Measurements from ENCODE around the gene LRP1B.
"Not testable (repeated sequence)": the region's sequence is repeated elsewhere in the genome, so short reads cannot be mapped to it uniquely, and the experiment has no call there.

LRP1B gene

DNA sequence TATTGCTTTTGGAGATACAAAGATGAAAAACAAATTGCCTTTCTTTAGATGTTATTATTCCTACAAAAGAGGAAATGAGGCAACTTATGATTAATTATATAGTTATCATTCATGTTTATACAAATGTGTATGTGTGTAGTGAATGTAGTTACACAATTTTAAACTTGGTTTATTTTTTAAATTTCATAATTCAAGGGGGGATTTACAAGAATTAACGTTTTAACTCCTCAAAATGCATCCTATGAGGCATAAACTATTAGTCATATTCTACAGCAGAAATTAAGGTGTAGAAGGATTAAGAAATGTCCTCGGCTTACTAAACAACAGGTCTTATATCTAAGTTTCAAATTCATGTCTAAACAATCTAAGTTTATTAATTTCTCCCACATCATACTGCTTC, 1545.8 kb downstream of the LRP1B start:
- H3K27me3 ChIP-seq (ENCODE audit: control insufficient read depth in 1 of 2, insufficient read depth in 2 of 2, low read length in 2 of 2), result no peaks in the 10 kb centered on the region
- H3K9me3 ChIP-seq (ENCODE audit: control insufficient read depth in 1 of 2, low read length in 2 of 2), result no peaks in the 10 kb centered on the region
- H3K9ac ChIP-seq (ENCODE audit: low read depth in 1 of 2, low read length in 2 of 2), result no peak overlapping the region
- H3K36me3 ChIP-seq (ENCODE audit: control insufficient read depth in 1 of 2, insufficient read depth in 2 of 2, low read length in 2 of 2), result no peaks in the 10 kb centered on the region
- H3K4me1 ChIP-seq (ENCODE audit: control insufficient read depth in 1 of 2, insufficient read depth in 2 of 2, low read length in 2 of 2), result no peaks in the 10 kb centered on the region
- no peak overlapping the region for H3K4me3 ChIP-seq (ENCODE audit: low read depth in 1 of 2, low read length in 2 of 2)
- H3K27ac ChIP-seq (ENCODE audit: low read depth, low read length), result no peak overlapping the region

DNA sequence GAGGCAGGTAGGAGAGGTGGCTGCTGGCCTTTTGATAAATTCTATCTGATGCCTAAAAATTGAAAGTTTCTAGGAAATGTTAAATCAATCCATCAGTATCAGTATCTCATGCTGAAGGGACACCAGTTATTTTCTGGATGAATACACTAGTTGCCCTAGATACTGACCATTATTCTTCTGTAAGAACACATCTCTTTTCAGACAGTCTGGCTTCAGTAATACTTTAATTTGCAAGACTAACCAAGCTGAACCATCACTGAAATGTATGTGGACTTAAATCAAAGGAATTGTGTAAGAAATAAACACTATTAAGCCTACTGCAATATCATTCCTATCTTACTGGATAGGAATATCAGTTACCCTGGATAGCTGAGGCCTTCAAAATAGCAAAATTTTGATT, 1546.3 kb downstream of the LRP1B start:
- H3K27ac ChIP-seq (ENCODE audit: low read depth, low read length), result no peak overlapping the region
- H3K9ac ChIP-seq (ENCODE audit: low read depth in 1 of 2, low read length in 2 of 2), result no peak overlapping the region
- H3K4me3 ChIP-seq (ENCODE audit: low read depth in 1 of 2, low read length in 2 of 2), result no peak overlapping the region
- no peaks in the 10 kb centered on the region for H3K9me3 ChIP-seq (ENCODE audit: control insufficient read depth in 1 of 2, low read length in 2 of 2)
- no peaks in the 10 kb centered on the region for H3K36me3 ChIP-seq (ENCODE audit: control insufficient read depth in 1 of 2, insufficient read depth in 2 of 2, low read length in 2 of 2)
- no peaks in the 10 kb centered on the region for H3K27me3 ChIP-seq (ENCODE audit: control insufficient read depth in 1 of 2, insufficient read depth in 2 of 2, low read length in 2 of 2)
- no peaks in the 10 kb centered on the region for H3K4me1 ChIP-seq (ENCODE audit: control insufficient read depth in 1 of 2, insufficient read depth in 2 of 2, low read length in 2 of 2)

GRCh38 chr2:140580532-140581151, 1550.2 kb downstream of the LRP1B start:
- no peaks in the 10 kb centered on the region for H3K9me3 ChIP-seq (ENCODE audit: control insufficient read depth in 1 of 2, low read length in 2 of 2)
- no peak overlapping the region for H3K27ac ChIP-seq (ENCODE audit: low read depth, low read length)
- no peaks in the 10 kb centered on the region for H3K4me1 ChIP-seq (ENCODE audit: control insufficient read depth in 1 of 2, insufficient read depth in 2 of 2, low read length in 2 of 2)
- H3K9ac ChIP-seq (ENCODE audit: low read depth in 1 of 2, low read length in 2 of 2), result no peak overlapping the region
- no peak overlapping the region for H3K4me3 ChIP-seq (ENCODE audit: low read depth in 1 of 2, low read length in 2 of 2)
- H3K36me3 ChIP-seq (ENCODE audit: control insufficient read depth in 1 of 2, insufficient read depth in 2 of 2, low read length in 2 of 2), result no peaks in the 10 kb centered on the region
- no peaks in the 10 kb centered on the region for H3K27me3 ChIP-seq (ENCODE audit: control insufficient read depth in 1 of 2, insufficient read depth in 2 of 2, low read length in 2 of 2)

GRCh38 chr2:140577453-140577852, 1553.4 kb downstream of the LRP1B start:
- Histone ChIP-seq H3K27me3 (ENCODE audit: control insufficient read depth in 1 of 2, insufficient read depth in 2 of 2, low read length in 2 of 2) (no peaks in the 10 kb centered on the region), H3K9ac (ENCODE audit: low read depth in 1 of 2, low read length in 2 of 2) (no peak overlapping the region), H3K36me3 (ENCODE audit: control insufficient read depth in 1 of 2, insufficient read depth in 2 of 2, low read length in 2 of 2) (no peaks in the 10 kb centered on the region)

DNA sequence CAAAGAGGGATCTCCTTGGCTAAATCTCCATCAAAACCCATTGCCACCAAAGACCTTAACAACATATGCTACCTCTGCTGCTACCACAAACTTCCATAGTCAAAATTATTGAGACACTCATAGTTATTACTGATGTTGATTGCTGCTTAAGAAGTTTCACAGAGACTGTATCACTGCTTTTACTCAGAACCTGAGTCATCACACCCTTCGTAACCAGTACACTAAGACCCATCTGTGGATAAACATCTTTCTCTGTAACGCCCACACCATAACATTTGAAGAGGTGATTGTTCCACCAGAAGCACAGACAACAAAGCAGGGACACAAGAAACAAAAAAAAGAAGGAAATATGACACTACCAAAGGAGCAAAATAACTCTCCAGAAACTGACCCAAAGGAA, 1563.1 kb downstream of the LRP1B start:
- H3K4me1 ChIP-seq (ENCODE audit: control insufficient read depth in 1 of 2, insufficient read depth in 2 of 2, low read length in 2 of 2), result no peaks in the 10 kb centered on the region
- H3K27ac ChIP-seq (ENCODE audit: low read depth, low read length), result no peak overlapping the region
- no peaks in the 10 kb centered on the region for H3K9me3 ChIP-seq (ENCODE audit: control insufficient read depth in 1 of 2, low read length in 2 of 2)
- no peak overlapping the region for H3K9ac ChIP-seq (ENCODE audit: low read depth in 1 of 2, low read length in 2 of 2)
- H3K4me3 ChIP-seq (ENCODE audit: low read depth in 1 of 2, low read length in 2 of 2), result no peak overlapping the region
- no peaks in the 10 kb centered on the region for H3K36me3 ChIP-seq (ENCODE audit: control insufficient read depth in 1 of 2, insufficient read depth in 2 of 2, low read length in 2 of 2)
- no peaks in the 10 kb centered on the region for H3K27me3 ChIP-seq (ENCODE audit: control insufficient read depth in 1 of 2, insufficient read depth in 2 of 2, low read length in 2 of 2)

More at GRCh38 chr2:140577453-140577852, 1553.4 kb downstream of the LRP1B start:
- H3K4me1 ChIP-seq (ENCODE audit: control insufficient read depth in 1 of 2, insufficient read depth in 2 of 2, low read length in 2 of 2), result no peaks in the 10 kb centered on the region
- no peak overlapping the region for H3K27ac ChIP-seq (ENCODE audit: low read depth, low read length)
- H3K9me3 ChIP-seq (ENCODE audit: control insufficient read depth in 1 of 2, low read length in 2 of 2), result no peaks in the 10 kb centered on the region
- no peak overlapping the region for H3K4me3 ChIP-seq (ENCODE audit: low read depth in 1 of 2, low read length in 2 of 2)

GRCh38 chr2:140565756-140566155, 1565.1 kb downstream of the LRP1B start:
- Histone ChIP-seq H3K36me3 (ENCODE audit: control insufficient read depth in 1 of 2, insufficient read depth in 2 of 2, low read length in 2 of 2) (no peaks in the 10 kb centered on the region), H3K4me1 (ENCODE audit: control insufficient read depth in 1 of 2, insufficient read depth in 2 of 2, low read length in 2 of 2) (no peaks in the 10 kb centered on the region), H3K4me3 (ENCODE audit: low read depth in 1 of 2, low read length in 2 of 2) (no peak overlapping the region), H3K27me3 (ENCODE audit: control insufficient read depth in 1 of 2, insufficient read depth in 2 of 2, low read length in 2 of 2) (no peaks in the 10 kb centered on the region), H3K27ac (ENCODE audit: low read depth, low read length) (no peak overlapping the region), H3K9me3 (ENCODE audit: control insufficient read depth in 1 of 2, low read length in 2 of 2) (no peaks in the 10 kb centered on the region), H3K9ac (ENCODE audit: low read depth in 1 of 2, low read length in 2 of 2) (no peak overlapping the region)

DNA sequence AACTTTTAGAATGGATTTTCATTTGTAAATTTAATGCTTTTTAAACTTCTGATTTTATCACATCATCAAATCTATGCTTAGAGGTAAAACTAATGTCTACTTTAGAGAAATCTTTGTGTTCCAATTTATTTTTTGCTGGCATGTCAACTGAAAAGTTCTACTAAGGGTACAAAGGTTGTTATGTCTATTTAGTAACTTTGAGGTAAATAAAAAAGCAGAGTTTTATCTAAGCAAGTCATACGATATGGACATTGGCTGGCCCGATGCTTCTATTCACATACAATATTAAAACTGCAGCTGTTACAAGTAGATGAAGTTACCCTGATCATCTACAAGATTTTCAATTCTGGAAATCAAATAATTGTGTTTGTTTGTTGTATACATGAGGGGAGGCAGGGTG, 1575.1 kb downstream of the LRP1B start:
- Histone ChIP-seq H3K4me3 (ENCODE audit: low read depth in 1 of 2, low read length in 2 of 2) (no peak overlapping the region), H3K27me3 (ENCODE audit: control insufficient read depth in 1 of 2, insufficient read depth in 2 of 2, low read length in 2 of 2) (no peaks in the 10 kb centered on the region), H3K27ac (ENCODE audit: low read depth, low read length) (no peak overlapping the region), H3K9ac (ENCODE audit: low read depth in 1 of 2, low read length in 2 of 2) (no peak overlapping the region), H3K4me1 (ENCODE audit: control insufficient read depth in 1 of 2, insufficient read depth in 2 of 2, low read length in 2 of 2) (no peaks in the 10 kb centered on the region), H3K36me3 (ENCODE audit: control insufficient read depth in 1 of 2, insufficient read depth in 2 of 2, low read length in 2 of 2) (no peaks in the 10 kb centered on the region), H3K9me3 (ENCODE audit: control insufficient read depth in 1 of 2, low read length in 2 of 2) (no peaks in the 10 kb centered on the region)

DNA sequence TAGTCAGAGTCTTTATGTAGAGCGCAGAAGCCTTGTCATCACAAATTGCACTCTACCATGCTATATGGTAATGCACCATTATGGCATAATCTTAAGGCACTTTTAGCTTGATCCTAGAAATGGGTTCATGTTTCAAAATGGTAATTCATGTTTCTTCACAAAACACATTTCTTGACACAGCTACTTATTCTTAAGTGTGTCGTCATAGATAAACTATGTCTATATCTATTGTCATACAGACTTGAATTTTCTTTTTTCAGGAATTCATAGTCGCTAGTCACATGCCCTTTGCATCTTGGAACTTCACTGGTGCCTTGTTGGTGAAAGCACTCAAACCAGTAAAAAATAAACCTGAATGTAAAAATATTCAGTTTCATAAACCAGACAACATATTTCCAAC, 1578.2 kb downstream of the LRP1B start:
- H3K27ac ChIP-seq (ENCODE audit: low read depth, low read length), result no peak overlapping the region

DNA sequence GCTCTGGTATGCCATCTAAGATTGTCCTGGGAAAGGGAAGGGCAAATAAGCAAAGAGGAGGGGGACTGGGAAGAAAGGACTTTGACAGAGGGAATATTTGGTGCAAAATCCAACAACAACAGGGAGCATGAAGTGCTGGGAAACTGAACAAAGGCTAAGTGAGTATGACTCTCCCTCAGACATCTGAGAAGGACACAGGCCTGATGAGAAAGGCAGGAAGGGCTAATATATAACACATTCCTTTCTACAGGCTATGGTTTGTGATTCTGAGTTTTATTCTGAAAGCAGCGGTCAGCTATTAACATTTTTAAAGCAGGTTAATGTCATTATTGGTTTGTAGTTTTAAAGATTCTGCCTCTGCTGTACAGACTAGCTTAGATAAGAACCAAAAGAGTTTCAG, 1579.5 kb downstream of the LRP1B start:
- Histone ChIP-seq H3K9ac (ENCODE audit: low read depth in 1 of 2, low read length in 2 of 2) (no peak overlapping the region), H3K36me3 (ENCODE audit: control insufficient read depth in 1 of 2, insufficient read depth in 2 of 2, low read length in 2 of 2) (no peaks in the 10 kb centered on the region), H3K27ac (ENCODE audit: low read depth, low read length) (no peak overlapping the region), H3K4me3 (ENCODE audit: low read depth in 1 of 2, low read length in 2 of 2) (no peak overlapping the region), H3K9me3 (ENCODE audit: control insufficient read depth in 1 of 2, low read length in 2 of 2) (no peaks in the 10 kb centered on the region), H3K27me3 (ENCODE audit: control insufficient read depth in 1 of 2, insufficient read depth in 2 of 2, low read length in 2 of 2) (no peaks in the 10 kb centered on the region), H3K4me1 (ENCODE audit: control insufficient read depth in 1 of 2, insufficient read depth in 2 of 2, low read length in 2 of 2) (no peaks in the 10 kb centered on the region)

More for the DNA sequence above, 1578.2 kb downstream of the LRP1B start:
- Histone ChIP-seq H3K27me3 (ENCODE audit: control insufficient read depth in 1 of 2, insufficient read depth in 2 of 2, low read length in 2 of 2) (no peaks in the 10 kb centered on the region), H3K9me3 (ENCODE audit: control insufficient read depth in 1 of 2, low read length in 2 of 2) (no peaks in the 10 kb centered on the region), H3K4me3 (ENCODE audit: low read depth in 1 of 2, low read length in 2 of 2) (no peak overlapping the region), H3K36me3 (ENCODE audit: control insufficient read depth in 1 of 2, insufficient read depth in 2 of 2, low read length in 2 of 2) (no peaks in the 10 kb centered on the region), H3K4me1 (ENCODE audit: control insufficient read depth in 1 of 2, insufficient read depth in 2 of 2, low read length in 2 of 2) (no peaks in the 10 kb centered on the region), H3K9ac (ENCODE audit: low read depth in 1 of 2, low read length in 2 of 2) (no peak overlapping the region)

DNA sequence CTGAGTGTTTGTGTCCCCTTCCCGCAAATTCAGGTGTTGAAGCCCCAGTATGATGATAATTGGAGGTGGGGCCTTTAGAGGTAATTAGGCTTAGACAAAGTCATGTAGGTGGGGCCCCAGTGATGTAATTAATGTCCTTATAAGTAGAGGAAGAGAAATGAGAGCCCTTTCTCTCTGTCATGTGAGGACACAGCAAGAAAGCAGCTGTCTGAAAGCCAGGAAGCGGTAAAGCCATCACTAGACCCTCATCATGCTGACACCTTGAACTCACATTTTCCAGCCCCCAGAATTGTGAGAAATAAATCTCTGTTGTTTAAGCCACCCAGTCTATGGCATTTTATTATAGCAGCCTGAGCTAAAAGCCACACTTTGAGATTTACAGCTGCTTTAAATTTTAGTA, 1580.0 kb downstream of the LRP1B start:
- Histone ChIP-seq H3K27ac (ENCODE audit: low read depth, low read length) (no peak overlapping the region), H3K27me3 (ENCODE audit: control insufficient read depth in 1 of 2, insufficient read depth in 2 of 2, low read length in 2 of 2) (no peaks in the 10 kb centered on the region), H3K36me3 (ENCODE audit: control insufficient read depth in 1 of 2, insufficient read depth in 2 of 2, low read length in 2 of 2) (no peaks in the 10 kb centered on the region), H3K4me1 (ENCODE audit: control insufficient read depth in 1 of 2, insufficient read depth in 2 of 2, low read length in 2 of 2) (no peaks in the 10 kb centered on the region), H3K9ac (ENCODE audit: low read depth in 1 of 2, low read length in 2 of 2) (no peak overlapping the region), H3K9me3 (ENCODE audit: control insufficient read depth in 1 of 2, low read length in 2 of 2) (no peaks in the 10 kb centered on the region), H3K4me3 (ENCODE audit: low read depth in 1 of 2, low read length in 2 of 2) (no peak overlapping the region)

- not testable (repeated sequence) for H3K9ac ChIP-seq (ENCODE audit: low read depth in 1 of 2, low read length in 2 of 2); H3K9me3 ChIP-seq (ENCODE audit: control insufficient read depth in 1 of 2, low read length in 2 of 2); H3K4me3 ChIP-seq (ENCODE audit: low read depth in 1 of 2, low read length in 2 of 2); H3K4me1 ChIP-seq (ENCODE audit: control insufficient read depth in 1 of 2, insufficient read depth in 2 of 2, low read length in 2 of 2); H3K36me3 ChIP-seq (ENCODE audit: control insufficient read depth in 1 of 2, insufficient read depth in 2 of 2, low read length in 2 of 2); H3K27me3 ChIP-seq (ENCODE audit: control insufficient read depth in 1 of 2, insufficient read depth in 2 of 2, low read length in 2 of 2); H3K27ac ChIP-seq (ENCODE audit: low read depth, low read length)
Observed at GRCh38 chr2:140544769-140545168, 1586.0 kb downstream of the LRP1B start.

Measured in duodenal mucosa (tissue), 2 donors.